NCI-H345 treated with DMSO at 0.1 percent for 48 hours (cell line): Measurements from ENCODE around the gene ITGB2.
"Not testable (repeated sequence)": the region's sequence is repeated elsewhere in the genome, so short reads cannot be mapped to it uniquely, and the experiment has no call there.

Source experiments
- DNase-seq: peaks from one replicate; lab custom pipeline; 2025; ENCODE audit not compliant: unreplicated experiment; lab: John Stamatoyannopoulos, UW

ITGB2 gene

DNA sequence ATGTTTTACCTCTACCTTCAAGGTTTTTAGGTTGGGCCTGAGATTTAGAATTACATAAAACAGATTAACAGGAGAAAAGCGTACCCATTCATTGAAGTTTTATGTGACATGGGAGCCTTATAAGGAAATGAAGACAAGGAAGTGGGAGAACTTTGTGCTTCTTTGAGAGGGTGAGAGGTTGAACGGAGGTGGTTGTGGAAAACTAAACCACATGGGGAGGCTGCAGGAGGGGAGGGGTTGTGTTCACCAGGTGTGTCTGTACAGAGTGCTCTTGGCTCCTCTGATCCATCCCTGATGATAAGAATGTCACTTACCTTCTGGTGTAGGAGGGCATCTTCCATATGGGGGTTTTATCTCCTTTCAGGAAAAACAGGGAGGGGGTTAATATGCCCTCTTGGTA, 21.9 kb upstream of the ITGB2 start:
- DNase-seq = no peak

DNA sequence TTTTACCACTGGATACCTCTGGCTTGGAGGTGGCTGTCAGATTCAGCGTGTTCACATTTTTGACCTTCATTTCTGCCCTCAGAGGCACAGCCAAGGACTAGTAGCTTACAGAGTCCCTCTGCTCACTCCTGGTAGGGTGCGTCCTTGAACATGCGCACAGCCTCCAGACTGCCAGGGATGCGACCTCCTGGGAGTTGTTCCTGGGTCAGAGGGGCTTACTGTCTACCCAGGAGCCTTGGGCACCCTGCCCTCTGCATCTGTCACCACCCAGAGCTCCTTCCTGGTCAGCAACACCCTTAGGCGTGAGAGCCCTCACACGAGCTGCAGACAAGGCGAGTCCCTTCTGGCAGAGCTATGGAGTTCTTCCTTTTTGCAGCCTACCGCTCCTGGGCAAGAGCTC, 20.9 kb upstream of the ITGB2 start:
- no peak for DNase-seq

- no peak for DNase-seq
Measured at GRCh38 chr21:44940116-44940631, 19.5 kb upstream of the ITGB2 start.

GRCh38 chr21:44939532-44940115, 18.9 kb upstream of the ITGB2 start, which contains the start of gene SLX9:
Gene SLX9, plus strand, starts transcription at chr21:44940029. Its CDS starts 29 bp downstream, at chr21:44940058.
- peak; percentile 66 for DNase-seq

DNA sequence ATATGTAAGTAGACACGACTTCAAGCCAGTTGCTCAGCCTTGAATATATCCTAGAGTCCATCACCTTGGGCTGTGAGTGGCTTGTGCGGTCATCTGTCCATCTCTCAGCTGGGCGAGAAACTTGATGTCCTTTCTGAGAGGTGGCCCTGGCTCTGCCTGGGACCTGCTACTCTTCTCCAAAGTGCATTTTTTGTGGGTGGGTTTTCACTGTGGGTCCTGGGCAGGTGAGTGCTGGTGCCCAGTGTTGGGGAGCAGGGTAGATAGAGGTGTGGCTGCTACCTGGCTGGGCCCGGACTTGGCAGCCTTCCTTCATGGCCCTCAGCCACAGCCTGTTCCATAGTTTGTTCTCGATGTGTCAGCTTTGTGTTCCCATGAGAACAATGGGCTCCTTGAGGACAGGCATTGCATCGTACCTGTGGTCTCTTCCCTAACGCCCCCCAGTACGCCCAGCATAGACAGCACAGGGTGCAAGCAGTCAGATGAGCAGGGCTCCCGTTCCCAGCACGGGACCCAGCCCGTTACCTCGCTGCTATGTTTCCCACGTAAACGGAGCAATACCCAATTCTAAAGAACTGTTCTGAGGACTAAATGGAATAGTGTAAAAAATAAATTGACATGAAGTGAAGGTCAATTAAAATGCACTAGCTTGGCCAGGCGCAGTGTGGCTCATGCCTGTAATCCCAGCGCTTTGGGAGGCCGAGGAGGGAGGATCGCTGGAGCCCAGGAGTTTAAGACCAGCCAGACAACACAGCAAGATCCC, 18.3 kb upstream of the ITGB2 start:
- DNase-seq = no peak

DNA sequence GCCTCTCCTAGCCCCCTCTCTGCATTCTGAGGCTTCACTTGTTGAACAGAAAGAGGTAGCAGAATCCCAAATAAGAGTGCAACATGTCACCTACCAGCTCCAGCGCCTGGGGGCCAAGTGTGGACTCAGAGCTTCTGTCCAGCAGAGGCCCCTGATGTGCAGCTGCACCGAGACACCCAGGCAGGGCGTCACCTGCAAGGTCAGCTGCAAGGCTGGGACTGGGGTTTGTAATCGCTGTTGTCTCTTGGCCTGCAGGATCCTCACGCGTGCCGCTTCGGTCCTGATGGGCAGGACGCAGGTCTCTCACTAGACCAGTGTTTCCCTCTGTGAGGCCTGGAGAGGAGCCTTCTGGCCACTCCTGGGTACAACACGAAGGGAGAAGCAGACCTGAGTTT, 14.8 kb upstream of the ITGB2 start:
- DNase-seq = no peak

GRCh38 chr21:44934797-44935532, 14.3 kb upstream of the ITGB2 start:
- DNase-seq = no peak

DNA sequence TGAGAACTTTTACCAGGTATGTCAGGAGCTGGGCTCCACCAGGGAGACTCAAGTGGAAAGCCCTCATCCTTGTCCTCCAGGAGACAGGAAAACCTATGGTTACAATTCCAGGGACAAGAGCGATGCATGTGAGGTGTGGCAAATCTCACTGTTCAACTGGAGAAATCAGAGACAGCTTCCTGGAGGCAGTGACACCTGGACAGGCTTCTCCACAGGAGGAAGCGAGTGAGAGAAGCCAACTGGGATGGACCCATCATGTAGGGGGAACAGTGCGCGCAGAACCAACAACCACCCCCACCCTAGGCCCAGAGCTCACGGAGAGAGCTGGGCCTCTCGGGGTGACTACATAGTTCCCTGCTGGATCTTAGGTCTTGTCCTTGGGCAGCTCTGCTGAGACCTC, 13.6 kb upstream of the ITGB2 start:
- DNase-seq = no peak

GRCh38 chr21:44933918-44934260, 13.2 kb upstream of the ITGB2 start:
- no peak for DNase-seq

DNA sequence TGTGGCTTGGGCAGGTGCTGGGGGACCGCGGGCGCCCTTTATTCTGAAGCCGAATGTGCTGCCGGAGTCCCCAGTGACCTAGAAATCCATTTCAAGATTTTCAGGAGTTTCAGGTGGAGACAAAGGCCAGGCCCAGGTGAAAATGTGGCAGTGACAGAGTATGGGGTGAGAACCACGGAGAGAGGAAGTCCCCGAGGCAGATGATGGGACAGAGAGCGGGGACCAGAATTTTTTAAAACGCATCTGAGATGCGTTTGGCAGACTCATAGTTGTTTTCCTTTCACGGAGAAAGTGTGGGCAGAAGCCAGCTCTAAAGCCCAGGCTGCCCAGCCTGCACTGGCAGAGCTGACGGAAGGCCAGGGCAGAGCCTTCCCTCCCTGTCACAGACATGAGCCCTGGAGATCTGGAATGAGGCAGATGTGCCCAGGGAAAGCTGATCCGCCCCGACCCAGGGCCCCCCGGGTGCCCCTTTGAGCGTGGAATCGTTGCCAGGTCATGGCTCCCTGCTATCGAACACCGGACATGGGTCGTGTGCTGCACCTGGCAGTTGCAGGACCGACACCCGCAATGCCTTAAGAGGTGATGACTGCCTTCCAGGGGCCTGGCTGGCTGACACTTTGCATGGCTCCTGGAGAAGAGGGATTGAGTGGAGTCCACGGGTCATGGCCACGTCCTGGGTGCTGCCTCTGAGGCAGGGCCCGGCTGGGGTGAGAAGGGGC, 12.7 kb upstream of the ITGB2 start:
- no peak for DNase-seq

DNA sequence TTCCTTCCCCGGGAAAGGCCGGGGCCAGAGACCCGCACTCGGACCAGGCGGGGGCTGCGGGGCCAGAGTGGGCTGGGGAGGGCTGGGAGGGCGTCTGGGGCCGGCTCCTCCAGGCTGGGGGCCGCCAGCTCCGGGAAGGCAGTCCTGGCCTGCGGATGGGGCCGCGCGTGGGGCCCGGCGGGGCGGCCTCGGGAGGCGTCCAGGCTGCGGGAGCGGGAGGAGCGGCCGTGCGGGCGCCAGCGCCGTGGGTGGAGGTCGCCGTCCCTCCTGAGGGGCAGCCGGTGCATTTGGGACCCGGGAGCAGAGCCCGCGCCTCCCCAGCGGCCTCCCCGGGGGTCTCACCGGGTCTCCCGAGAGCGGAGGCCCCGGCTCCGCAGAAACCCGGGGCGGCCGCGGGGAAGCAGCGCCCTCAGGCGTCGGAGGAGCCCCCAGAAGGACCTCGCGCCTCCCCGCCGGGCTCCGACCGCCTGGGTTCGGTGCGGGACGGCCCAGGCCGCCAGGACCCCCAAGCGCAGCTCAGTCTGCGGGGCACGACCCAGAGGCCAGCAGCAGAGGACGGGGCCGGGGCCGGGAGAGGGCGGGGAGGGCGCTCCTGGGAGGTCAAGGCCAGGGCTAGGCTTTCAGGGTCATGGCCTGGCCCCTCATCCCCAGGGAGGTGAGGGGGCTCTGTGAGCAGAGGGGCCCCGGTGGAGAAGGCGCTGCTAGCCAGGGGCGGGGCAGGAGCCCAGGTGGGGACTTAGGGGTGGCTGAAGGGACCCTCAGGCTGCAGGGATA, 11.9 kb upstream of the ITGB2 start:
- no peak for DNase-seq

DNA sequence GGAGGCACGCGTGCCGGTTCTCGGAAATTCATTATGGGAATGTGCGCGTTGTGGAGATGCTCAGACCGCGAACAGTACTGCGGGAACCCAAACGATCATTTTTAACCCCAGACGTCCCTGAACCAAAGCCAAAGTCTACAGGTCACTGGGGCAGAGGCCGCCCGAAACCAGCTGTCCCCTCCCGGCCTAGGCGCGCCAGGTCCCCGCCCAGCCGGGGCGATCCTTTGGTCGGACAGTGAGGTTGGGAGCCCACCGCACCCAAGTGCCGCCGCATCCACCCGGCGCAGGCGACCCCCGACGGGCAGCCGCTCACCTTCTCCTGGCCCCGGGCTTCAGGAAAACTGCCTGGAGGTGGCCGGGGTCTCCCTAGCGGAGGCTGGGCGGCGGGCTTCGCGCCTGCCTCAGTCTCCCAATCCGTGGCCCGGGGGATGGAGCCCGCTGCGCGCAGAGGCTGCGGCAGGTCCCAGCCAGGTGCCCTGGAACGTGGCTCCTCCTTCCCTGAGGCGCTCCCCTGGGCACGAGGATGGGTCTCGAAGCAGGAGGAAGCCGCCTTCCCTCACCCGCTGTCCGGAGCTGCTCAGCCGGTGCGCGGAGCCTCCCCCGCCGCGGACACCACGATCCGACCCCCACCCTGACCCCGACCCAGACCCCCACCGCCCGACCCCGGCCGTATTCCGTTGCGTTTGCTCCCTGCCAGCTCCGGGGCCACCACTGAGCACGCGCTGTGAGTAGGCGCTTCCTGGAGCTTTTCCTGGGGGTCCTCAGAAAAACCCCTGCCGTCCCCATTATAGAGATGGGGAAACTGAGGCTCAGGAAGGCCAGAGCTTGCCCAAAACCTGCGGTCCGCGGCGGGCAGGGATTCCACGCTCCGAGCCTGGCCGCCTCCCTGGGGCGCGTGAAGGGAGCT, 11.1 kb upstream of the ITGB2 start:
- DNase-seq = no peak

DNA sequence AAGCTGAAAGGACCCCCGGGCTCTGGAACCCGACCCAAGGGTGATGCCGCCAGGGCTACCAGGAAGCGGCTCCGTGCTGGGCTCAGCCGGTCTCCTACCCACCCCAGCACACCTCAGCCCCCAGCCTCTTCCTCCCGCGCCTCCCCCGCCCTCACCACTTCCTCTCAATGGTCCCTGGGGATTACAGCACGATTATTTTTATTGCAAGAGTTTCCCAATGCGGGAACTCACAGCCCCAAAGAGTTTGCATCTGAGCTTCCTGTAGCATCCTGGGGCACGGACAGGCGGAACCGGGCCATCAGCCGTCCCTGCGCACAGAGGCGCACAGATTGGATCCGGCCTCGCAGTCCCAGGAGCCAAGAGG, 10.4 kb upstream of the ITGB2 start:
- peak; percentile 18 for DNase-seq

DNA sequence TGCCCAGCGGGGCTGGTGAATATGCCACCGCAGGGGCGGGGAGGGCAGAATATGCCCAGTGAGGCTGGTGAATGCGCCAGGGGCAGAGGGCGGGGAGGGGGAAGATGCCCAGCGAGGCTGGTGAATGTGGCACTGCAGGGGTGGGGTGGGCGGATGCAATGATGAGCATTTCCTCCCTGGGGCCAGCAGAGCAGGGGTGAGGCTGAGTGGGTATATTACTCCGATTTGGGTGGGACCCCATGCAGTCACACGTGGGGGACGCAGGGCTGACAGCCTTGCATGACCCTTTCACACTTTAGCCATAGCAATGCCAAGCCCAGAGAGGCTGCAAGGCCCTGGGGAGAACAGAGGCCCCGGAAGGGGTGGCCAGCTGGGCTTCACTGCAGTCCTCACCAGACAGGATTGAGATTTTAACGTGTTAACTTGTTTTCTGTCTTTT, 9.9 kb upstream of the ITGB2 start:
- DNase-seq = no peak

DNA sequence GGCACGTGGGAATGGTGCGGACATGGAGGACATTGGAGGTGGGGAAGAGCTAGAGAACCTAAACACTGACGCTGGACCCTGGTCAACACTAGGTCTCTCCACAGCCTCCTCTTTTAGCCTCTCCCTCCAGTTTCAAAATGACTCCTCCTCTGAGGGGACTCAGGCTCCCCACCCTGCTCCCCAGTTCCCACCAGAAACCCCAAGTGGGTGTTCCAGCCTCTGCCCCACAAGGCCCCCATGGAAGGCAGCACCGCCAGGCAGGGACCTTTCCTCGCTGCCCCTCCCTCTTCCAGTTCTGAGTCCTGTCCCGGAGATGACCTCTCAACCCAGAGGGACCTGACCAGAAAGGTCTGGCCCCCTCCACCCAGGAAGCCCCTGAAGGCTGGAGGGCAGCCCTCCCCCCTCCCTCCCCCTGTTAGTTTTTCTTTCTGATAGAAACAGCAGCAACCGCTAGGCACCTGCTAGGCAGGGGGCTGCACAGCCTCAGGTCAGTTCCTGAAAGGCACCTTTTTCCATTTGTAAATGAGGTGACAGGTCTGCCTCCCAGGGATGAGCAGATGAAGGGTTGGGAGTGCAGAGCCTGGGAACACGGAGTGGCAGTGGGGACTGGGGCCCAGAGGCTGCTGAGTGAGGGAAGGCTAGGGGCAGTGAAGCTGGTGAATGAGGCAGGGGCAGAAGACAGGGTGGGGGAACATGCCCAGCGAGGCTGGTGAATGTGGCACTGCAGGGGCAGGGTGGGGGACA, 9.3 kb upstream of the ITGB2 start:
- no peak for DNase-seq

DNA sequence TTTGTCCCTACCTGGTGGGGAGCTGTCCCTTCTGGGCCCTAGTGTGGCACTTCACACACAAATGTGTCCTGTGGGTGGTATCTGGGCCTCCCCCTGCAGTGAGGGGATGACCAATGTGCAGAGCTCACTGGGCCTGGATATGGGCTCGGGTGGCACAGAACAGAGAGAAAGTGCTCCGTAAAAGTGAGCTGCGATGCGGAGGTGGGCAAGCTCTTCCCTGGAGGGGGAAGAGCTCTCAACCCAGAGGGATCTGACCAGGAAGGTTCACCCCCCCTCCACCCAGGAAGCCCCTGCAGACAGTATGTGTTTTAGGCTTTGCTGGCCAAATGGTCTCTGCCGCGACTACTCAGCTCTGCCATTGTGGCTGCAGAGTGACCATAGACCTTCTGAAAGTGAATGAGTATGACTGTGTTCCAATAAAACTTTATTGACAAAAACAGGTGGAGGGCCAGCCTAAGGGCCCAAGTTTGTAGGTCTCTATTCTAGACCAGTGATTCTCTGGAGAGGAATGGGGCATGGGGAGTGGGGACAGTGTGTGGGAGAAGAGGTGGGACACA, 8.6 kb upstream of the ITGB2 start:
- DNase-seq = no peak

GRCh38 chr21:44928500-44929241, 8.0 kb upstream of the ITGB2 start:
- DNase-seq = not testable (repeated sequence)
